ENCODE measurements around the gene SUPT3H. TPM values are rescaled to one million over a fixed set of nuclear protein-coding genes. Genes with fewer than 3 reads are reported as not detected.

The SUPT3H gene
- total and polyA plus RNA-seq, 2 of the 13 experiments (the other 11 are each of a cell fraction or from before 2014, with no cell fraction given), result 11.9 to 36.1 TPM

- TF ChIP-seq POGZ (CRISPR knock-in tag; IDR thresholded peaks at IDR 0.05) (peak; percentile 60; the same call in 1 of the 2 replicates), BCL6 (CRISPR knock-in tag; IDR thresholded peaks at IDR 0.05) (0 out of 2 replicates have a peak, but pooled peaks have one; percentile 11), MIER3 (CRISPR knock-in tag; IDR thresholded peaks at IDR 0.05; ENCODE audit: borderline replicate concordance) (no peak), ZZZ3 (CRISPR knock-in tag; IDR thresholded peaks at IDR 0.05; ENCODE audit: borderline replicate concordance) (no peak), ZXDC (CRISPR knock-in tag; IDR thresholded peaks at IDR 0.05) (no peak), BCL3 (CRISPR knock-in tag; IDR thresholded peaks at IDR 0.05) (peak; percentile 95), SIX4 (CRISPR knock-in tag; IDR thresholded peaks at IDR 0.05) (peak; percentile 95), BRCA1 (CRISPR knock-in tag; IDR thresholded peaks at IDR 0.05) (no peak), SP2 (CRISPR knock-in tag; IDR thresholded peaks at IDR 0.05) (no peak), GATAD1 (CRISPR knock-in tag; IDR thresholded peaks at IDR 0.05) (no peak), CENPT (CRISPR knock-in tag; IDR thresholded peaks at IDR 0.05; ENCODE audit: low read depth) (no peak), ZEB1 (IDR thresholded peaks at IDR 0.05; ENCODE audit: insufficient replicate concordance, low read depth) (no peak), STAT6 (CRISPR knock-in tag; IDR thresholded peaks at IDR 0.05; ENCODE audit: borderline replicate concordance) (no peak), IRF2 (CRISPR knock-in tag; IDR thresholded peaks at IDR 0.05) (no peak), GATA4 (IDR thresholded peaks at IDR 0.05; ENCODE audit: borderline replicate concordance, low read depth) (no peak), CHD4 (IDR thresholded peaks at IDR 0.05; ENCODE audit: borderline replicate concordance, low read length) (peak; percentile 56; the same call in 1 of the 2 replicates), EHMT2 (IDR thresholded peaks at IDR 0.05; ENCODE audit: borderline replicate concordance, low read depth, low read length) (peak; percentile 72; the same call in 1 of the 2 replicates), ASH2L (IDR thresholded peaks at IDR 0.05; ENCODE audit: insufficient read length, low read depth, low read length) (peak; percentile 47), RBAK (CRISPR knock-in tag; IDR thresholded peaks at IDR 0.05) (no peak), ETV6 (CRISPR knock-in tag; conservative IDR thresholded peaks at IDR 0.05) (no peak), HNRNPUL1 (IDR thresholded peaks at IDR 0.05; ENCODE audit: low read depth, low read length) (no peak), FOSL2 (CRISPR knock-in tag; IDR thresholded peaks at IDR 0.05) (no peak), ZNF513 (CRISPR knock-in tag; conservative IDR thresholded peaks at IDR 0.05) (no peak), ZMYM4 (CRISPR knock-in tag; IDR thresholded peaks at IDR 0.05) (peak; percentile 69; the same call in 1 of the 2 replicates), ZNF30 (CRISPR knock-in tag; IDR thresholded peaks at IDR 0.05) (no peak)
Observed at GRCh38 chr6:45044086-45044485, 333.6 kb downstream of the SUPT3H start (continued).

Data from HepG2 (cell line).